Measurements from ENCODE around the gene GGA2.
"Not testable (repeated sequence)": the region's sequence is repeated elsewhere in the genome, so short reads cannot be mapped to it uniquely, and the experiment has no call there.

The GGA2 gene

GRCh38 chr16:23485841-23486240, 24.5 kb downstream of the GGA2 start:
- no peak for TF ChIP-seq CTCF (conservative IDR thresholded peaks at IDR 0.05; ENCODE audit: low read depth, low read length)
- no peak overlapping the region for H3K4me3 ChIP-seq (ENCODE audit: low read depth, low read length)
- DNase-seq (ENCODE audit: low read depth): no peak

- no peak overlapping the region for H3K4me3 ChIP-seq (ENCODE audit: low read depth, low read length)
- DNase-seq (ENCODE audit: low read depth): no peak
- no peak for TF ChIP-seq CTCF (conservative IDR thresholded peaks at IDR 0.05; ENCODE audit: low read depth, low read length)
Measured at GRCh38 chr16:23485257-23485614, 25.1 kb downstream of the GGA2 start.

DNA sequence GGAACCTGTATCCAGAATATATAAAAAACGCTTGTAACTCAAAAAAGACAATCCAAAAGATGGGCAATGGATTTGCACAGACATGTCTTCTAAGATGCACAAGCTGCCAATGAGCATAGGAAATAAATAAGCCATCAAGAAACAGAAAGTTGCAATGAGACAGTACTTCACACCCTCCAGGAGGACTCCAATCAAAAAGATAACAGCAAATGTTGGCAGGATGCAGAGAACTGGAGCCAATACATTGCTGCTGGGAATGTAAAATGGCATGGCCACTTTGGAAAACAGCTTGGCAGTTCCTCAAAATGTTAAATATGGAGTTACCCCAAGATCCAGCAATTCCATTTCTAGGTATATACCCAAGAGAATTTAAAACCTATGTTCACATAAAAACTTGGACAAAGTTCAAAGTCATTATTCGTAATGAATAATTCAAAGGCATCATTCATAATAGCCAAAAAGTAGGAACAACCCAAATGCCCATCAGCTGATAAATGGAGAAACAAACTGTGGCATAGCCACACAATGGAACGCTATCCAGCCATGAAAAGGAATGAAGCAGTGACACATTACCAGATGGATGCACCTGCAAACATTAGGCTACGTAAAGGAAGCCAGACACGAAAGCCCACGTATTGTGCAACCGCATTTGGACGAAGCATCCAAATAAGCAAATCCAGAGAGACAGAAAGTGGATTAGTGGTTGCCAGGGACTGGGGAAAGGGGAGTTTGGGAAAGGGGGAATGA, 25.6 kb downstream of the GGA2 start:
- no peak for DNase-seq (ENCODE audit: low read depth)
- H3K4me3 ChIP-seq (ENCODE audit: low read depth, low read length): no peak overlapping the region
- TF ChIP-seq CTCF (conservative IDR thresholded peaks at IDR 0.05; ENCODE audit: low read depth, low read length): no peak

DNA sequence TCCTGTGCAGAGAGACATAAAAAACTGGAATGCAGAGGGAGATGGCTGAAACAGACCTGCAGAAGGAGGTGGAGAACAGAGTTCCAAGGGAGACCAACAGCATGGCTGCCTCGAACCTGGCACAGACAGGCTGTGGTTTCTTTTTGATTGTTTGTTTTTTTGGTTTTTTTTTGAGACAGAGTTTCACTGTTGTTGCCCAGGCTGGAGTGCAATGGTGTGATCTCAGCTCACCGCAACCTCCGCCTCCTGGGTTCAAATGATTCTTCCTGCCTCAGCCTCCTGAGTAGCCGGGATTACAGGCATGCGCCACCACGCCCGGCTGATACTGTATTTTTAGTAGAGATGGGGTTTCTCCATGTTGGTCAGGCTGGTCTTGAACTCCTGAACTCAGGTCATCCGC, 26.8 kb downstream of the GGA2 start:
- not testable (repeated sequence) for DNase-seq (ENCODE audit: low read depth); H3K4me3 ChIP-seq (ENCODE audit: low read depth, low read length)

DNA sequence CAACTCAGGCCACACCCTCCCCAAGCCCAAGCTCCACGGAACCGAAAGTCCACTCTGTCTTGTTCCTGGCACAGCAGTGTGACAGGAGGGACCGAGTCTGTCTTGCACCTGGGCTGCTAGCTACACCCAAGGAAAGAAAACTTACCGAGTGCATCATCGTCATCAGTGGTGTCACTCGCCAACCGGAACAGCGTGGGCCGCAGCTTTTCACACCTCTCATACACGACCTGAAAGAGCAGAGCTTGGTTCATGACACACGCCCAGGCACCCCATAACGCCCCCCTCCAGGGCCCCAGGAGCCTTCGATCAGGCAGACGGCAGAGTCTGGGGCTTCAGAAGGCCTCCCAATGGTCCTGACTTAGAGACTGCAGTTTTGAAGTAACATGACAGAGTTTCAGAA, 27.5 kb downstream of the GGA2 start:
- no peak overlapping the region for H3K4me3 ChIP-seq (ENCODE audit: low read depth, low read length)
- TF ChIP-seq CTCF (conservative IDR thresholded peaks at IDR 0.05; ENCODE audit: low read depth, low read length): no peak
- DNase-seq (ENCODE audit: low read depth): no peak

DNA sequence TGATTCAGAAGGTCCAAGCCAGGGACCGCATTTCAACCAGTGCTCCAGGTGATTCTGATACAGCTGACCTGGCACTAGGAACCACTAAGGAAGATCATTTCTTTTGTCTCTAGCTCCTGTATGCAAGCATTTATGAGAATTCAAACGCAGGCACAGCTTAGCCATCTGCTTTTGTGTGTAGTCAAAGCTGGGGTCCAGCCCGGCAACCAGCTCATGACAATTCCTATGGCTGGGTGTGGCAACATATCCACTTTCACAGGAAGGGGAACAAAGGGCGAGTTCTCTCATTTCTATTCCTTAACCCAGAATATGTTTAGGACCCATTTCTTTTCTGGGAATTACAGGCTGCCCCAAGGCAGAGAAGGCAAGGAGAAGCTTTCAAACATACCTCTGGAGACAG, 30.0 kb downstream of the GGA2 start:
- no peak for DNase-seq (ENCODE audit: low read depth)
- no peak for TF ChIP-seq CTCF (conservative IDR thresholded peaks at IDR 0.05; ENCODE audit: low read depth, low read length)
- H3K4me3 ChIP-seq (ENCODE audit: low read depth, low read length): no peak overlapping the region

- H3K4me3 ChIP-seq (ENCODE audit: low read depth, low read length): no peak overlapping the region
- no peak for TF ChIP-seq CTCF (conservative IDR thresholded peaks at IDR 0.05; ENCODE audit: low read depth, low read length)
- DNase-seq (ENCODE audit: low read depth): no peak
Measured at GRCh38 chr16:23479138-23479537, 31.2 kb downstream of the GGA2 start.
